HG02870 (cell line): ENCODE measurements around the gene RAX2.

Experiments used
- ATAC-seq: cut with Tn5 transposase; IDR thresholded peaks from one replicate; pipeline ENCODE4 v1.9.1; 2021; ENCODE audit warnings: mild to moderate bottlenecking, moderate library complexity; ENCODE audit not compliant: unreplicated experiment

Gene RAX2

GRCh38 chr19:3733549-3734309 lies 38.3 kb downstream of the RAX2 start:
- ATAC-seq: no peak

DNA sequence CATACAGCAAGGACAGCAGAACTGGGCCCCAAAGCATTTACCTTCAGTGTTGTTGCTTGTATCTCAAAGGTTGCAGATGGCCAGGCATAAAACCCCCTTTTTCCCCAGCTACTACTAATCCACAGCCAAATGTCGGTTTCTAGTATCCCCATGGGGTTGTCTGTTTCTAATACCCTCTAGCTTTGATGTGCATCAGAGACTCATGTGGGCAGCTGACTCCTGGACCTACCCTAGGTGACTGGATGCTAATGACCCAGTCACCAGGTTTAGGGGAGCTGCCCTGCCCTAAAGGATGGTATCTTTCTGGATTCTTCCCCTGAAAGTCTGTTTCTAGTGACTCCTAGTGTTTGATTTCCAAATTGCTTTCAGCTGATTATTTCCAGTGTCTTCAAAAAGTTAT lies 39.9 kb downstream of the RAX2 start:
- ATAC-seq: no peak

DNA sequence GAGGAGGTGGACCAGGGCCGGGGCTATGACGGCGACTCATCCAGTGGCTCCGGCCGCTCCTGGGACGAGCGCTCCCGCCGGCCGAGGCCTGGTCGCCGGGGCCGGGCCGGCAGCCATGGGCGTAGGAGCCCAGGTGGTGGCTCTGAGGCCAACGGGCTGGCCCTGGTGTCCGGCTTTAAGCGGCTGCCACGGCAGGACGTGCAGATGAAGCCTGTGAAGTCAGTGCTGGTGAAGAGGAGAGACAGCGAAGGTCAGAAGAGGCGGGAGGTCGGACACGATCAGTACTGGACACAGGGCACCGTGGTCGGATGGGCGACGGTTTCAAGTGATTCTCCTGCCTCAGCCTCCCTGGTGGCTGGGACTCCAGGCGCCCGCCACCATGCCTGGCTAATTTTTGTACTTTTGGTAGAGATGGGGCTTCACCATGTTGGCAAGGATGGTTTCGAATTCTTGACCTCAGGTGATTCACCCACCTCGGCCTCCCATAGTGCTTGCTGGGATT lies 41.5 kb downstream of the RAX2 start:
- ATAC-seq: no peak

DNA sequence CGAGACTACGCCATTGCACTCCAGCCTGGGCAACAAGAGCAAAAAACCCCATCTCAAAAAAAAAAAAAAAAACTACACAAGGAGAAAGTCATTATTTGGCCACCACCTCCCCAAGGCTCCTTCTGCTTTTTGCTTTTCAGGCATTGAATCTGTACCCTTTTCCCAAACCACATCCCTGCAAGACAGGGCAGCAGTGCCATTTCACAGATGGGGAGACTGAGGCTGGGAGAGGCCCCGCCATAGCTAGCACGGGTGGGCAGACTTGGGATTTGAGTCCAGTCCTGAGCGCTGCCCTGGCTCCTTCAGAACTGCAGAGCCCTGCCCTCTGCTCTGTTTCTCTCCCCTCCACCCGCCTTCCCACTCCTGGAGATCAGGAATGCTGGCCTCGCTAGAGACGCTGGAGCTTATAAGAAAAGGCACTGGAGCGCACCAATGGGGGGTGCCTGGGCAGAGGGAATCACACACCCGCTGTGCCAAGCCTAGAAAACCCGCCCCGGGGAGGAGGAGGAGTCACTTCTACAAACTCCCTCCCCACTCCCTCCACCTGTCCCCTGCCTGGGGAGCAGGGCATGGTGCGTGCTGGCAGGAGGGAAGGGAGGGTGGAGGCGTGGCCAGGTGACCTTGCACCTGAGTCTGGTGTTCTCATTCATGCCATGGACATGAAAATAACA lies 46.3 kb downstream of the RAX2 start:
- ATAC-seq: no peak

DNA sequence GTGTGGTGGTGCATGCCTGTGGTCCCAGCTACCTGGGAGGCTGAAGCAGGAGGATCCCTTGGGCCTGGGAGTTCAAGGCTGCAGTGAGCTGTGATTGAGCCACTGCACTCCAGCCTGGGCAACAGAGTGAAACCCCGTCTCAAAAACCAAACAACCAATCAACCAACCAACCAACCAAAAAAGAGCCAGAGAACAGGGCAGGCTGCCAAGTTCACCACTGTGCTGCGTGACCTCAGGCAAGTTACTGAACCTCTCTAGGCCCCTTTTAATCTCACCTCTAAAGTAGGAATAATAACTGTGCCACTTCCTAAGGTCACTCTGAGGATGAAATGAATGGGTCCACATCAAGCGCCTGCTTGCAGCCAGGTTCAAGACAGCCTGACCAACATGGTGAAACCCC lies 46.9 kb downstream of the RAX2 start:
- ATAC-seq: no peak

DNA sequence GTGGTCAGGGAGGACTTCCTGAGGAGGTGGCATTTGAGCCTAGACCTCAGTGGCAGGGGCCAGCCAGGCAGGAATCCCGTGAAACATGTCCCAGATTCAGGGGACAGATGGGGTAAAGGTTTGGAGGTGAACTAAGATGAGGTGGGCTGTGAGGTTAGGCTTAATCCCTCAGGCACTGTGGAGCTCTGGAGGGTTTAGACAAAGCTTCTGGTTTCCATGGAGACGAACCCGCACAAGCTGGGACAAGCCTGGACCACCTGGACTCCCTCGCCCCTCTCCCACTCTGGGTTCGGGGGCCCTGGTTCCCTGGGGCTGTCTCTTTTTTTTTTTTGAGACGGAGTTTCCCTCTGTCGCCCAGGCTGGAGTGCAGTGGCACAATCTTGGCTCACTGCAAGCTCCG lies 48.1 kb downstream of the RAX2 start:
- no peak for ATAC-seq

DNA sequence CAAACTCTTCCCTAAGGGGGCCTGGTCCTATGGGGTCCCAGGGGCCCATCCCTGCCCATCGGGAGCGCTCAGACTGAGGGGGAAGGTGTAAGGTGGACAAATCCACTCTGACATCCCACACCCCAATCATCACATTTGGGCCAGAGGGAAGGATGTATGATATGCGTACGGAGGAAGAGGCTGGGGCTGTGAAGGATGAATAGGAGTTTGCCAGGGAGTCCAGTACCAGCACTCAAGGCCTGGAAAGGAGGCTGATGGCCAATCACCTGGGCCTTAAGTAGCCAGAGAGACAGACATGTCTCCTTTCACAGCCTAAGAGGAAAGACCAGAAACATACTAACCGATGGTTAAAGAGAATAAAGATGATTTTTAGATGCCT lies 48.9 kb downstream of the RAX2 start:
- ATAC-seq: no peak

- no peak for ATAC-seq
Observed at GRCh38 chr19:3722443-3723109, 49.5 kb downstream of the RAX2 start.

- ATAC-seq: no peak
Observed at GRCh38 chr19:3721887-3722442, 50.1 kb downstream of the RAX2 start.

GRCh38 chr19:3721131-3721886 lies 50.7 kb downstream of the RAX2 start:
- no peak for ATAC-seq

- ATAC-seq: no peak
Observed at GRCh38 chr19:3720349-3720917, 51.6 kb downstream of the RAX2 start.

GRCh38 chr19:3719868-3720267 lies 52.2 kb downstream of the RAX2 start:
- no peak for ATAC-seq
